BE2C (cell line): ENCODE data around the gene TFF3.

Experiments
- DNase-seq: peaks from one replicate; pipeline ENCODE4 v3.0.0-alpha.2; 2020
- H3K27me3 ChIP-seq: fragments of 250-450 bp; sonication (Bioruptor Pico); 2 replicates; pipeline ENCODE4 v1.5.1; 2020; ENCODE audit warnings: mild to moderate bottlenecking
- H3K36me3 ChIP-seq: fragments of 250-450 bp; sonication (Bioruptor Pico); 2 replicates; pipeline ENCODE4 v1.5.1; 2020; ENCODE audit warnings: mild to moderate bottlenecking
- H3K4me1 ChIP-seq: fragments of 250-450 bp; sonication (Bioruptor Pico); 2 replicates; pipeline ENCODE4 v1.5.1; 2020
- H3K4me3 ChIP-seq: 2 replicates; pipeline ENCODE4 v1.5.1; 2011; ENCODE audit warnings: low read depth, low read length
- H3K9me3 ChIP-seq: fragments of 250-450 bp; sonication (Bioruptor Pico); 2 replicates; pipeline ENCODE4 v1.5.1; 2020
- TF ChIP-seq, protein P1 (sequence below): IDR thresholded peaks from 2 replicates; pipeline ENCODE4 v1.5.1; 2012; ENCODE audit warnings: mild to moderate bottlenecking, low read depth, low read length

The TFF3 gene

DNA sequence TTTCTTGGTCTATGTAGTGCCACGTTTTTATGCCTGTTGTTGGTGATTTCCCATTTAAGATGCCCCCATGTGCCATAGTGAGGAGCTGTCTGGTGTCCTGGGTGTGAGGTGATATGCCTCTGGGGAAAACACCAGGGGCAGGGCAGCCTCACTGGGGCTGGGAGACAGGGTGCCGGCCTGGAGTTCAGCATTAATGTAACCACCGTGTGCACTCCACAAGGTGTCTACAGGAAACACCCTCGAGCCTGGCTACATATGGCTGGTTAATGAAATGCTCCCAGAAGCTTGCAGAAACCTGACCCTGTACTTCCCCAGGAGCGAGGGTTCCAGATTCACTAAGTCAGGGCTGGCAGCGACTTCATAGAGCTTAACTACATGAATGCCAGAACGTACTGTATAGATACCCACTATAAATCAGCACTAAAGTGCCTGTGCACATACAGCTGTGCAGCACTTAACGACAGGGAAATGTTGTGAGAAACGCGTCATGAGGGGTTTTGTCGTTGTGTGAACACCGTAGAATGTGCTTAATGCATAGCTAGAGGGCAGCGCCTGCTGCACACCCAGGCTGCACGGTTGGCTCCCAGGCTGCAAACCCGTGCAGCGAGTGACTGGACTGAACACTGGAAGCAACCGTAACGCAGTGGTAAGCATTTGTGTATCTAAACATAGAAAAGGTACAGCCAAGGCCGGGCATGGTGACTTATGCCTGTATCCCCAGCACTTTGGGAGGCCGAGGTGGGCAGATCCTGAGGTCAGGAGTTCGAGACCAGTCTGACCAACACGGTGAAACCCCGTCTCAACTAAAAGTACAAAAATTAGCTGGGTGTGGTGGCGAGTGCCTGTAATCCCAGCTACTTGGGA is 25.2 kb upstream of the TFF3 start:
- Histone ChIP-seq H3K36me3 (no peaks in the 10 kb centered on the region), H3K4me3 (no peak overlapping the region), H3K4me1 (no peaks in the 10 kb centered on the region), H3K27me3 (peaks cover 7% of the 10 kb centered on the region; the same call in 1 of the 2 replicates), H3K9me3 (no peaks in the 10 kb centered on the region)
- DNase-seq, result no peak
- TF ChIP-seq, protein P1, sequence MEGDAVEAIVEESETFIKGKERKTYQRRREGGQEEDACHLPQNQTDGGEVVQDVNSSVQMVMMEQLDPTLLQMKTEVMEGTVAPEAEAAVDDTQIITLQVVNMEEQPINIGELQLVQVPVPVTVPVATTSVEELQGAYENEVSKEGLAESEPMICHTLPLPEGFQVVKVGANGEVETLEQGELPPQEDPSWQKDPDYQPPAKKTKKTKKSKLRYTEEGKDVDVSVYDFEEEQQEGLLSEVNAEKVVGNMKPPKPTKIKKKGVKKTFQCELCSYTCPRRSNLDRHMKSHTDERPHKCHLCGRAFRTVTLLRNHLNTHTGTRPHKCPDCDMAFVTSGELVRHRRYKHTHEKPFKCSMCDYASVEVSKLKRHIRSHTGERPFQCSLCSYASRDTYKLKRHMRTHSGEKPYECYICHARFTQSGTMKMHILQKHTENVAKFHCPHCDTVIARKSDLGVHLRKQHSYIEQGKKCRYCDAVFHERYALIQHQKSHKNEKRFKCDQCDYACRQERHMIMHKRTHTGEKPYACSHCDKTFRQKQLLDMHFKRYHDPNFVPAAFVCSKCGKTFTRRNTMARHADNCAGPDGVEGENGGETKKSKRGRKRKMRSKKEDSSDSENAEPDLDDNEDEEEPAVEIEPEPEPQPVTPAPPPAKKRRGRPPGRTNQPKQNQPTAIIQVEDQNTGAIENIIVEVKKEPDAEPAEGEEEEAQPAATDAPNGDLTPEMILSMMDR, result no peak

DNA sequence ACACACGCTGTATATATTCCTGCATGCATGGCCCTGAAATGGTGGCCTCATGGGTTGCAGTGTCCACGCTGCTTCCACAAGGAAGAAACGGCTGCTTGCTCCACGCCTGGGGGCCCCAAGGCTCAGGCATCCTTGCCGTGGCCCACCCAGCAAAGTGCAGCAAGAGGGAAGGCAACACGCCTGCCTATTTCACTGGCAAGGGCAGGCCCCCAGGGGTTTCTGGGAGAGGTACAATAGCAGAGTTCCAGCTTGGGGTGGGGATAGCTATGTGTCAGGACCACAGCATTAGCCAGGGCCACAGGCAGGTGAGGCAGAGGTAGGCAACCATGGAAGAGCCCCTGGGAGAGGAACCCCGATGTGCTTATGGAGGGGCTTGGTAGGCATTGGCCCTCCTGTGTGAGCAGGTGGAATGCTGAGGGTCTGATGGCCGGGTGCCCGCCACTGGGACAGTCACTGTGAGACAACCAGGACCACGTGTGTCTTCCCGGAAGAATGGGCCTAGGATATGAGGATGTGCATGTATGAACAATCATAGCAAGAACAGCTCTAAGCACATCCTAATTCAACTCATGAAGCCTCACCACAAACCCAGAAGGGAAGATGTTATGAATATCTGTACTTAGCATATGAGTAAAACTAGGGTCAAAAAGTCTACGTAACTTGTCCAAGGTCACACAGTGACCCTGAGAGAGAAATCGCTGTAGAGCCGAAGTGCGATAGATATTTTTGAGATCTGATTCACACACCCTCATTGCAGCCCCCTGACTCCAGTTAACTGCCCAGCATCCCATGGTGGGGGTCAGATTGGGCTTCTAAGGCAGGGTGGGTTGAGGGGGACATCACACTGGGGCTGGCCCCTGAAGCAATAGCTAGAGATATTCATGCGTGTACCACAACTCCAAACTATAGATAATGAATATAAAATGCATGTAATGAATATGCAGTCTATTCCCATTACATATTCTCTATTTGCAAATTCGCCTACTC is 23.8 kb upstream of the TFF3 start:
- H3K9me3 ChIP-seq, result no peaks in the 10 kb centered on the region
- H3K36me3 ChIP-seq, result no peaks in the 10 kb centered on the region
- H3K4me3 ChIP-seq, result no peak overlapping the region
- peaks cover 7% of the 10 kb centered on the region; the same call in 1 of the 2 replicates for H3K27me3 ChIP-seq
- no peak for DNase-seq
- no peaks in the 10 kb centered on the region for H3K4me1 ChIP-seq
- TF ChIP-seq, protein P1, result no peak

DNA sequence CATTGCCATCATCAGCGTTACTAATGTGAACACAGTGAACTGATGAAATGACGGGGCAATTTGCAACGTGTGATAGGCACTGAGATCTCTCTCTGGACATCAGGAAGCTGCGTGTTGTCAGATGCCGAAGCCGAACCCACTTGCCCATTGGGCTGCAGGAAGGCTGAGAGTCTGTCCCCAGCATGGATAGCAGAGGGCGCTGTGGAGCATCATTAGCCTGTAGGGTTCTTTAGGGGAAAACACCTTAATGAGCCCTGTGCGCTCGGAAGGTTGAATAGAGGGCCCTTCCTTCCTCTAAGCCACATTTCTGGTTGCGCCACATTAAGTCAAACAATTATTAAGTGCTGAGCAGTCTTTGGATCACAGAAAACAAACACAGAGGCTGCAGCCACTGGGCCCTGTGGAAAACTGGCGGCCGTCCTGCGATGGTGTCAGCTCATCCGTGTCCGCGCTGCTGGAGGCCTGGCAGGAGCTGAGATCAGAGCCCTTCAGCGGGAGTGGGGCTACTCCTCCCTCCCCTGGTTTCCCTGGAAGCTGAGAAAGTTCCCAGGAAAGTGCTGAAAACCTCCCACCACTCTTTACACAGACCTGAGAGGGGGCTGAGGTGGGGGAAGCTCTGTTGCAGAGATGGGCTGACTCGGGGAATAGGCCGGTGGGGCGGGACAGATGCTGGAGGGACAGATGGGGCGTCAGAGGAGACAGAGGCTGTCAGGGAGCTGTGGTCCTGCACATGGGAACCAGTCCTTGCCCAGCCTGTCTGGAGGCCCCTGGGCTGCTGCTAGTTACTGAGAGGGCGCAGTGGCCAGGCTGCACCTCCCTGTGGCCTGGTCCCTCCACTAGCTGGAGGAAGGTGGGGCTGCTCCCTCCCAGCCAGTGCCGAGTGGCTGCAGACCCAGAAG is 22.9 kb upstream of the TFF3 start:
- Histone ChIP-seq H3K27me3 (peaks cover 7% of the 10 kb centered on the region; the same call in 1 of the 2 replicates), H3K9me3 (no peaks in the 10 kb centered on the region), H3K36me3 (no peaks in the 10 kb centered on the region), H3K4me3 (no peak overlapping the region), H3K4me1 (no peaks in the 10 kb centered on the region)
- peak; percentile 52 for DNase-seq
- TF ChIP-seq, protein P1, result peak; percentile 68

DNA sequence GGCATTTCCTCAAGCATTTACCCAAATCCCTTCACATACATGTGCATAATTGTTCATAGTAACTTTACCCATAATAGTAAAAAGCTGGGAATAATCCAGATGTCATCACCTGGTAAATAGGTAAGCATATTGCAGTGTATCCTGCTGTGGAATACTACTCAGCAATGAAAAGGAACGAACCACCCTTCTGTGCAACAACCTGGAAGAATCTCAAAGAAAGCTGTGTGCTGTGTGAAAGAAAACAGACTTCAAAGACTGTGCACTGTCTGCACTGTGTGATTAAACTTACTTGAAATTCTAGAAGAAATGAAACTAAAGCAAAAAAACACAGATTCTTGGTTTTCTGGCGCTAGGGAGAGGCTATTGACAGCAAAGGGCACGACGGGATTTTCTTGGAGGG is 22.1 kb upstream of the TFF3 start:
- TF ChIP-seq, protein P1, result no peak
- Histone ChIP-seq H3K4me1 (no peaks in the 10 kb centered on the region), H3K4me3 (no peak overlapping the region), H3K36me3 (no peaks in the 10 kb centered on the region), H3K27me3 (peaks cover 7% of the 10 kb centered on the region; the same call in 1 of the 2 replicates), H3K9me3 (no peaks in the 10 kb centered on the region)
- no peak for DNase-seq

DNA sequence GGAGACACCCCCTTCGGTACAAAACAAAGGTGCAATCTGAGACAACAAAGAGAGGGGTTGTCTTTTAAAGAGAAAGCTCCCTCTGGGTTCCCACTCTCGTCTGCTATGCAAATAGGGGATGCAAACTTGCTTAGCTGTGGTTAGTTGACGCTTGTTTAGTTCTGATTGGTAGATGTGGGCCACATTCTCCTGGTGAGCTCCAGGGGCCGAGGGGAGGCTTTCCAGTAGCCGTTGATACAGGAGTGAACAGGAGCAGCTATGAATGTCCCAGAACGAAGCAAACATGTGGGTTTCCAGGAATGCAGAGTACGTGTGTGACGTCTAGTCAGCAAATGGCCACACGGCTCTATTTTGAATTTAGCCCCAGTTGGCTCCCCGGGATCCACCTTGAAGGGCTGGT is 20.8 kb upstream of the TFF3 start:
- no peak overlapping the region for H3K4me3 ChIP-seq
- no peaks in the 10 kb centered on the region for H3K36me3 ChIP-seq
- H3K9me3 ChIP-seq, result no peaks in the 10 kb centered on the region
- H3K4me1 ChIP-seq, result no peaks in the 10 kb centered on the region
- H3K27me3 ChIP-seq, result peaks cover 7% of the 10 kb centered on the region; the same call in 1 of the 2 replicates
- DNase-seq, result no peak
- TF ChIP-seq, protein P1, result no peak
